ENCODE data around the gene PXYLP1. TPM values are rescaled to one million over a fixed set of nuclear protein-coding genes. Genes with fewer than 3 reads are reported as not detected.

PXYLP1 gene
- total RNA-seq, 2 experiments from 2014 or later = 7.6 to 9.0 TPM

DNA sequence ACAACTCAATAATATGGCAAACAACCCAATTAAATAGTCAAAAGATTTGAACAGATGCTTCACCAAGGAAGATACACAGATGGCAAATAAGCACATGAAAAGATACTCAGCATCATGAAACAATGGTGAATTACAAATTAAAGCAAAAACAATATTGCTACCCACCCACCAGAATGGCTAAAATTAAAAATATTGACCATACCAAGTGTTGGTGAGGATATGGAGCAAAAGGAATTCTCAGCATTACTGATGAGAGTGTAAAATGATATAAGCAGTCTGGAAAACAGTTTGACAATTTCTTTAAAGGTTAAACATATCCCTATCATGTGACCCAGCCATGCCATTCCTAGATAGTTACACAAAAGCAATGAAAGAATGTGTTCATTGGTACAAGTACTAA is 5.7 kb upstream of the PXYLP1 start:
- CTCF ChIA-PET = no interaction called here
- POLR2A ChIA-PET = no interaction called here

DNA sequence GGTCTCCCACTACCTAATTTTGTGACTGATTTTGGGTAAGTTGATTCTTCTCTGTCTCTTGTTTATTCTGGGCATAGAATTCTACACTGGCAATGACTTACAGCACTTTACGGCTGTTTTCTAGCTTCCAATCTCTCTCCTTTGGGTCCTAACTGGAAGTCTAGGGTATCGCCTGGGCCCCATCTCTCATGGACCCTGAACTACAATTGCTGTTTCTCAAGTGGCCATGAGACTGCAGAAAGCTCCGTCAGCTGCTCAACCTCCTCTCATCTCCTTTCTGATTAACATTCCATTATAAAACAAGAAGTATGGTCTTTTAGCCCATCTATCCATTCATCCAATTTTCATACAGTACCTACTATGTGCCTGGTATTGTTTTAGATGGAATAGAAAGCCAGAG is 4.4 kb upstream of the PXYLP1 start:
- ChIA-PET POLR2A (no interaction called here), CTCF (no interaction called here)

DNA sequence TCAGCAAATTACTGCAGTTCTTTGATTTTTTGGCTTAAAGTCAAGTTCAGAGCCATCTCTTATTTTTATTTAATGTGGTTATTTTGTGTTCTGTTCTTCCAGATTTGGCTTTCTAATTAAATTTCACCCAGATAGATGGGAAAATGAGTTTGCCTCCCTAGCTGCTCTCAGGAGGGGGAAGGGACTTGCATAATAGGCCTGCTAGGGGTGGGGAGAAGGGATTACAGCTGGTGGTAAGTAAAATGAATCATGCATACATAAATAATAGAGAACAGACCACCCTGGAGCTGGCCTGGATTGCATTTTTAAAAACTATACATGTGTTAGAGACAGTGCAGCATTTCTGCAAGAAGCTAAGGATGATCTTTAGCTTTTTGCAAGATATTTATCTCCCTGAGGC is 3.9 kb upstream of the PXYLP1 start:
- ChIA-PET POLR2A (no interaction called here), CTCF (no interaction called here)

DNA sequence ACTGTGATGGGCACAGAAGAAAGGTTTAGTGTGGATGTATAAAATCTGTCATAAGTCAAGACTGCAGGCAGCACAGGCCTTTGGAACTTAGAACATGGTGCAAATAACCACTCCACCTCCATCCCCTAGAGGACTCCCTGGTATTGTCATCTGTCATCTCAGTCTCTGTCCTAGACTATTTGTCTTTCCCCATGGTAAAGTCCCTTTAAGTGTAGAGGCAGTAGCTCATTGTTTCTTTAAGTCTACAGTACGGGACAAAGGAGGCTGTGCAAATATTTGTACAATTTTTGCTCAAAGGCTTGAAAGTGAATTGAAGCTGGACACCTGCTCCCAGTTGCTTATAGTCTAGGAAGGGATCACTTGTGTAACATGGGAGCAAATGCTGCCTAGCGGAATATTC is 3.2 kb upstream of the PXYLP1 start:
- ChIA-PET POLR2A (no interaction called here), CTCF (interaction anchor here (1.2 kb wide), 1 partner anchor 51 kb away, joined by 4 read pairs; no protein-coding TSS in a partner anchor)

DNA sequence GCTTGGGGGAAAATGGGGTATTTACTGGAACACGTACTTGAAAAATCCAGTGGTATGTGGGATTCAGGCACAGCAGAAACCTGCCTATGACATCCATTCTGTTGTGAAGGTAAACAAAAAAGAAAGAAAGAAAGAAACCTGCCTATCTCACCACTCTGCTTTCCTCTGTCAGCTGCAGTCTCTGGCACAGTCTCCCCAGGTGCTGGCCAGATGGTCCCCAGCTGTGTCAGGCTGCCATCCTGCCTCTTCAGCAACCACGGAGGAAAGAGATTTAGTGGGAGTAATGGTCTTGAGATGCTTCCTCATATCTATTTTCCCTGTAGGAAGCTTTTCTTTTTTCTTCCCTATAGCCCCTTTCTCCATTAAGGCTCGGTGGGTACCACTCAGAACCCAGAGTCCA is 2.5 kb upstream of the PXYLP1 start:
- ChIA-PET CTCF (interaction anchor here (1.2 kb wide), 1 partner anchor 50 kb away, joined by 4 read pairs; no protein-coding TSS in a partner anchor), POLR2A (no interaction called here)

DNA sequence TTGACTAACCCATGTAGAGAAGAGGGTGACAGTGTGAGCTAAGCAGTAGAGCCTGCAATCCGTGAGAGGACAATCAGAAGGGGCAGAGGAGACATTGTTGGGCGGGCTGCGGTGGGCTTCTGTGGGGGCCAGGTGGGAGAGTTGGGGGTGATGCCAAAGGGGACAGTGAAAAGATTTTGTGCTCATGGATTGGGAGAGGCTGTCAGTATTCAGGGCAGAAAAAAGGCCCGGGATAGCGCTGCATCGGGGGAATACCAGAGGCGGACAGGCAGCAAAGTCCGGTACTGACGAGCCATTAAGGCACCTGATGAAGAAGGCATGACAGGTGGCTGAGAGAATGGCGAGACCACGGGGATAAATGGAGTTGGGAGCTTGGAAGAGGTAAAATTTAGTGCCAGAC is 1.3 kb upstream of the PXYLP1 start:
- POLR2A ChIA-PET = interaction anchor here (1.2 to 1.8 kb wide), 2 partner anchors 37 to 289 kb away, joined by 3 to 13 read pairs; partner anchors contain the start of gene SLC25A36
- CTCF ChIA-PET = interaction anchor here (1.8 kb wide), 2 partner anchors 37 to 44 kb away, joined by 6 to 13 read pairs; no protein-coding TSS in a partner anchor

DNA sequence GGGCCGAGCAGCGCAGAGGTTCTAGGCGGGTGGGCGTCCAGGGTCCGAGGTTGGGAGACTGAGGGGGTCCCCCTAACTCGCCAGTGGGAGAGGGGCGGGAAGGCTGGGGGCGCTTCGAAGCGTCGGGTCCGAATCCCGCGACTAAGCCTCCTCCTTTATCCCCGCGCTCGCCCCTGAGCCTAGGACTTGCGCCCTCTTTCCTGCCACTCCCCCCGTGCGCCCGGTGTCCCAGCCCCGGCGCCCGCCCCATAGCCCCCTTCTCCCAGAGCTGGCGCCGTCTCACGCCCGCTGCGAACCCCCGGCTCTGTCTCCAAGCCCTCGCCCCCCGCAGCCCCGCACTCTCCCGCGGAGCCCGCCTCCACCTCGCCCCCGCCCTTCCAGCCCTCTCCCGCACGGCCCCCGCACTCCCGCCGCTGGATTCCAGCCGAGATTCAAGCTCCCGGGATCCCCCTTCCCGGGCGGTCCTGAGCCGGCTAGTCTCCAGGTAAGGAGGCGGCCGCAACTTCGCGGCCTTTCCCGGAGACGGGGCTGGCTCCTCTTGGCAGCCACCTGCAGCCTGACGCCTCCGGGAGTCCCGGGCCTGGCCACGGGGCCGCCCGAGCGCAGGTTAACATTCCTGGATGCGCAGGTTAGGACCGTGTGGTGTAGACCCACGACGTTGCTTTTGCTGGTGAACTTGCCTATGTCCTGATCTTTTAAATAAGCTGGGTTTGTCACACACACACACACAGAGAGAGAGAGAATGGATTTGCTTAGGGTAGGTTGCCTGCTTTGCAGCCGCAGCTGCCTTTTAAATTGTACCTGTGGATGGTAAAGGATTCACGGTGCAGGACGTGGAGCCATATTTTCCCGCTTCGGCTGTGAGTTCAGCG is 563 bp downstream of the PXYLP1 start:
- CTCF ChIA-PET = interaction anchor here (0.6 to 2.7 kb wide), 24 partner anchors 7 to 307 kb away, joined by 3 to 17 read pairs (median 4); no protein-coding TSS in a partner anchor
- POLR2A ChIA-PET = interaction anchor here (0.6 to 1.8 kb wide), 5 partner anchors 35 to 317 kb away, joined by 4 to 13 read pairs (median 7); no protein-coding TSS in a partner anchor

DNA sequence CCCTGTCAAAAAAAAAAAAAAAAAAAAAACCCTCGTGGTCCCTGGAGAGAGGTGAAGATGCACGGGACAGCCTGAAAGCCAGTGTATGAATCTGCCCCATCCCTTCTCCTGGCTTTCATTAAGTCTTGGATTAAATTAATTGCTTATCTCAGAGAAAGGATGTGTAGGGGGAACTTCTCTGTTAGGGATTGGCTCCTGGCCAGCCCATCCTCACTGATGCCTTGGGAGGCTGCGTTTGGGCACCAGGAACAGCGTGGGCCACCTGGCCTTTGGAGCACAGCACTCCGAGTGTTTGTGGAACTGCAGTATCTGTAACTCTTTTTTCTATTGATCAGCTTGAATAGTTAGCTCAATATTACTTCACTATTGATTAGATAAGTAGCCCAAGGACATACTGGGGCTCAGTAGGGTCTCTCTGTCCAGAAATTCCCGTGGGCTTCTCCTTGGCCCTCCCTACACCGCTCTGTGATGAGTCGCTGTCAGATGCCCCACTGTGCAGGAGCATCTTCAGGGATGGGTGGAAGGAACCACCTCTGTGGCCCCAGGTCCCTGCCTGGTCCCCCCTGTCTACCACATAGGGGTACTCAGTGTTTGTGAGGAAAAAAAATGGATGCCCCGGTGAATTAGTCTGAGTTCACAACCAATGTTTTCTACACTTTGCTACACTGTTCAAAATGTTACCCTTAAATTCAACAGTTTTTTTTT is 2.0 kb downstream of the PXYLP1 start:
- CTCF ChIA-PET = interaction anchor here (2.7 kb wide), 1 partner anchor 12 kb away, joined by 17 read pairs; no protein-coding TSS in a partner anchor
- POLR2A ChIA-PET = interaction anchor here (0.6 kb wide), 1 partner anchor 144 kb away, joined by 5 read pairs; no protein-coding TSS in a partner anchor

DNA sequence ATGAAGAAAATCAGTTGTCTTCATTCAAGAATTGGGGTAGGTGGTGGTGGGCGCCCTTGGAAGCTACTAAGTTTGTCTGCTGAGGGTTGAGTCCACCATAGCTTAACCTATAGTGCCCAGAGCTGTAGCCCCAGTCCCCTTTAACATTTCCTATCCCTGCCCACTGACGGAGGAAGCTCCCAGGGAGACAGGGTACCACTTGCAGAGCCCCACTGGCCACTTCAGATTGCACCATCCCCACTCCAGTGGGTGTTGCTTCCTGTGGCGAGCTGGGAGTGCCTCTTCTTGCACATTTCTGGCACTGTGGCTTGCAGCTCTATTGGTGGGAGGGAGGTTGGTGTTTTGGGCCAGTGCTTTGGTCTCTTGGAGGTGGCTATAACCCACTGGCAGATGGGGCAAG is 2.7 kb downstream of the PXYLP1 start:
- ChIA-PET CTCF (no interaction called here), POLR2A (interaction anchor here (0.6 kb wide), 1 partner anchor 143 kb away, joined by 5 read pairs; no protein-coding TSS in a partner anchor)

DNA sequence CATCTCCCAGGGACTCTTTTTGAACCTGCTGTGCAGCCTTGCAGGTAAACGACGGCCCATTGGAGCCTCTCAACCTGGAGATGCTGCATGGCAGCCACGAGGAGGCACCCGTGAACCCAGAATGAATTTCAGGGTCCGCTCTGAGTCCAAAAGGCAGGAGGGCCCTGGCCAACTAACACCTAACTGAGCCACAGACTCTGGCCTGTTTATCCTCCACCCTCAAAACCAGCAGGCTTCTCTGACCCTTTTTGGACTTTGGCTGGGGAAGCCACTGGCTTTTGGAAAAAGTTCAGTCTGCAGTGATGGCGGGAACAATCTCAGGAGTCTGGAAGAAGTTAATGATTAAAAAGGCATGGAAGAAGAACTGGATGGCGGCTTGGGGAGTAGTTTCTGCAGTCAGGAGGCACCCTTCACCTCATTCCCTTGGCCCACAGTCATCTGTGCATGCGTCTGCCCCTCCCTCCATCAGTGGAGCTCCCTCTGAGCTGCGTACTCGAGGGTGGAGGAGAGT is 4.1 kb downstream of the PXYLP1 start:
- CTCF ChIA-PET = interaction anchor here (1.1 kb wide), 1 partner anchor 15 kb away, joined by 5 read pairs; no protein-coding TSS in a partner anchor
- POLR2A ChIA-PET = interaction anchor here (0.6 kb wide), 1 partner anchor 13 kb away, joined by 5 read pairs; no protein-coding TSS in a partner anchor

DNA sequence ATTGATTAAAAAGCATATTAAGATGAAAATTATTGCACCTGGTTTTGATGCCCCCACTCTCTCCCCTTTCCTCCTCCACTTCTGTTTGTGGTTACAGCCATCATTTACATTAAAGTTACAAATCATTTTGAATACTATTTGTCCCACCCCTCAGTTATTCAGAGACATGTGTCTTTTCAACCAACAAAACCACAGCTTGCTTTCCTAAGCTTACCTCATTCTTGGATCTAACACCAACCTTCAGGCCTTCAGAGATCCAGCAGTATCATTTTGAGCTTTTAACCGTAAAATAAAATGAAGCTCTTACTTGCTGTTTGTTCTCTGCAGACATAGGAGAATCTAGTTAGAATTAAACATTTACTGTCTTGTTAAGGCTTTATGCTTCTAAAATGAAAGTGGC is 4.7 kb downstream of the PXYLP1 start:
- CTCF ChIA-PET = interaction anchor here (1.1 kb wide), 1 partner anchor 15 kb away, joined by 5 read pairs; no protein-coding TSS in a partner anchor
- POLR2A ChIA-PET = interaction anchor here (0.6 kb wide), 1 partner anchor 13 kb away, joined by 5 read pairs; no protein-coding TSS in a partner anchor

DNA sequence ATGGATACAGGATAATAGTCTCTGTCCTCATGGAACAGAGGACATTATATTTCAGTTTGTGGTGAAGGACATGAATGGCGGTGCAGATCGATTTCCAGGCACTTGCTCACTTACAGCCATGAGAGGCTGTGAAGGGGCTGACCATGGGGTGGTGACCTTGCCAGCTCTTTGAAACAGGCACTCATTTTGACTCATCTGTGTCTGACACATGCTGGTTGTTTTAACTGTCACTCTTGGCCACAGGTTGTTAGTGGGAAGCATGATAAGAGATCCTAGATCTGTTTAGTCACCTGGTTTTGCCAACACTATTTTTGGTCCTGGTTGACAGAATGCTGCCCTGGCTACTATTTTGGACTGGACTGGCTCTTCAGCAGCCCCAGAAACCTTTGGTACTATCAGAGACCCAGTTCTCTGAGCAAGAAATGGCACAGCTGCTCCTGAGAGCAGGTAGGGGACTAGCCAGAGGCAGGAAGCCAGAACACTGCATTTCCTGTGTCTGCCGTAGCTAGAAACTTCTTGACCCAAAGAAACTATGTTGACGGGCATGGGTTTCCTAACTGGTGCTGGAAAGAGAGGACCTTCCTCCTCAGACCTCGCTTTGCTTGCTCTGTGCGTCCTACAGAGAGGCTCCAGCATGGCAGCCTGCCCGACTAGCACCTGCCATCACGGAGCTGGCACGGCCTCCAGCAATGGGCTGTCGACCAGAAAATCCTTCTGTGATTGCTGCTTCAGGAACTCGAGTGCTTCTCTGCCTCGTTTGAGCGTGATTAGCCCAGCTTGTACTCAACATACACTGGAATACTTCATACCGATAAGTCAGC is 6.3 kb downstream of the PXYLP1 start:
- ChIA-PET POLR2A (no interaction called here), CTCF (interaction anchor here (0.8 to 1.2 kb wide), 3 partner anchors 10 to 57 kb away, joined by 3 read pairs; no protein-coding TSS in a partner anchor)

DNA sequence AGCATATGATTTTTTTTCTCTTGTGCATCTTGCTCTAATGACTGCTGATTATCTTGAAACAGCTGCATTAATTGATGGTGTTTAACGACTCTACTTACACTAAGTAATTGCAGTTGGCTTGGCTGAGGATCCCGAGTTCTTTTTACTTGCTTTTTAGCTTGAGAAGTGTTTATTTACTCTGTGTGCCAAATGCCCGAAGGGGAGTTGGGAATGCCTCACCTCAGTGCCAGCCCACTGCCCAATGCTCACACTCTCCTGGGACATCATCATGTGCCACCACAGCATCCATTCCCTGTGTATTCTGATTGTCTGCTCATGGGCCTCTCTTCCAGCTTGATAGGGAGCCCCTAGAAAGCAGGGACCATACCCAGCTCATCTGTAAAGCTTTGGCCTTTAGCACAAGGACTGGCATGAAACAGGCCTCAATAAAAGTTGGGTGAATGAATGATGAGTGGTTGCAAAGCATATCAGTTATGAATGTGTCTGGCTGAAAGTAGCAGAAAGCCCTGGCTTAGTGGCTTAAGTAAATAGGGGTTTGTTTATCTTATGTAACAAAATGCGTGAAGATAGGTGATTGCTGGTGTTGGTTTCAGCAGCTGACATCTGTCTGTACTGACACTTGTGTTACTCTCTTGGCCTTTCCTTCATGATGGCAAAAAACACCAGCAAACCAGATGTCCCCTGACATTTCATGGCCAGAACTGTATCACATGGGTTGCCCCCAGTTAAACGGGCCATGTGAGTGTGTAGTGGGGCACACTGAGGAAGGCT is 8.1 kb downstream of the PXYLP1 start:
- ChIA-PET POLR2A (no interaction called here), CTCF (interaction anchor here (1.3 to 1.6 kb wide), 2 partner anchors 8 to 27 kb away, joined by 4 read pairs; partner anchors contain the start of gene PXYLP1)

DNA sequence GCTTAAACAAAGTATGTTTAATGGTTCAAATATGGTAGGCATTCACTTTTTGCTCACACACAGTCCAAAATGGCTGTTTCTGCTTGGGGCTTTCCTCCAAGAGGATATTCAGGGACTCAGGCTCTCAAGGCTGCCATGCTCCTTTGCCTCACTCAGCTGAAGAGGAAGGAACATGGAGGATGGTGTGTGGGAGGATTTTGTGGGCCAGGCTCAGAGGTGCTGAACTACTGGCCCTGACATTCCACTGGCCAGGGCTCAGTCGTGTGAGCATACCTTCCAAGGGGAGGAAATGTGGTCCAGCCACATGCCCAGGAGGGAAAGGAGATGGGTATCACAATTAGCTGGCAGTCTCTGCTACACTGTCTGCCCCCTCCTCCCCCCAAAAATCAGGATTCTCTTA is 8.7 kb downstream of the PXYLP1 start:
- ChIA-PET CTCF (interaction anchor here (1.3 to 1.6 kb wide), 2 partner anchors 9 to 27 kb away, joined by 4 read pairs; partner anchors contain the start of gene PXYLP1), POLR2A (no interaction called here)

DNA sequence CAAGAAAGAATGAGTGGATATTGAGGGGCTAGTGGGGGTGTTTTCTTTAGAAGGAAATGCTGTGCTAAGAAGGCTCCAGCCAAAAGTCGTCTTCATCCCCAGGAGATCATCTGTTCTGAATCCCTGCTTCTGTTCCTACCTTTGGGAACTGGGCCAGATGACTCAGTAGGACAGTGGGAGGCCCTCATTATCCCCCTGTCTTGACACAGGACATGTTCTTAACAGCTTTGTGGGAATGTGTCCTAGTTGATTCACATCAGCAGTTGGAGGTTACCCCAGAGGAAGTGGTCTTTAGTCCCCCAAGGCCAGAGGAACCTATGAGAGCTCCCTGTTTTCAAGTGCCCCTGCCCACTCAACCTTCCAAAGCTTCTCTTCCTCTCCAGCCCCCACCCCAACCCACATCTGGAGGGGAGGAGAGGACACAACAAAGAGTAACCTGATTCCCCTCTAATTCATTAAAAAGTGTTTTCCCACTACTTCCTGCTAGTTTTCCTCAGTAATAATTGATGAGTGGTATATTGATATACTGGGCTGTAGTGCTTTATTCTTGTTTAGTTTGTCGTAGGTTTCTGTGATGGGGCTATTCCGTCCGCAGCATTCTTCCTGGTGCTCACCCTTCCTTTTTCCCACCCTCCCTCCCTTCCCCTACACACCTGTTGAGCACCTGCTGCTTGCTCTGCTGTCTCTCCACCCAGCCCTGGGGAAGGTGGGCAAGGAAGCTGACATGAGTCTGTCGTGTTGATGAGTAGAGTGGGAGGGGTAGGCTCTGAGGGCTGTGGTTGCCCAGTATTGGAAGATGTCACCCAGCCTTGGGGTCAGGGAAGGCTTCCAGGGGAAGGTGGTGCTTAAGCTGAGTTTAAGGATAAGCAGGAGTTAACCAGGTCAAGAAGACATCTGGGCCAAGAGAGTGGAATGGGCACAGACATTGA is 9.3 kb downstream of the PXYLP1 start:
- POLR2A ChIA-PET = no interaction called here
- CTCF ChIA-PET = no interaction called here

DNA sequence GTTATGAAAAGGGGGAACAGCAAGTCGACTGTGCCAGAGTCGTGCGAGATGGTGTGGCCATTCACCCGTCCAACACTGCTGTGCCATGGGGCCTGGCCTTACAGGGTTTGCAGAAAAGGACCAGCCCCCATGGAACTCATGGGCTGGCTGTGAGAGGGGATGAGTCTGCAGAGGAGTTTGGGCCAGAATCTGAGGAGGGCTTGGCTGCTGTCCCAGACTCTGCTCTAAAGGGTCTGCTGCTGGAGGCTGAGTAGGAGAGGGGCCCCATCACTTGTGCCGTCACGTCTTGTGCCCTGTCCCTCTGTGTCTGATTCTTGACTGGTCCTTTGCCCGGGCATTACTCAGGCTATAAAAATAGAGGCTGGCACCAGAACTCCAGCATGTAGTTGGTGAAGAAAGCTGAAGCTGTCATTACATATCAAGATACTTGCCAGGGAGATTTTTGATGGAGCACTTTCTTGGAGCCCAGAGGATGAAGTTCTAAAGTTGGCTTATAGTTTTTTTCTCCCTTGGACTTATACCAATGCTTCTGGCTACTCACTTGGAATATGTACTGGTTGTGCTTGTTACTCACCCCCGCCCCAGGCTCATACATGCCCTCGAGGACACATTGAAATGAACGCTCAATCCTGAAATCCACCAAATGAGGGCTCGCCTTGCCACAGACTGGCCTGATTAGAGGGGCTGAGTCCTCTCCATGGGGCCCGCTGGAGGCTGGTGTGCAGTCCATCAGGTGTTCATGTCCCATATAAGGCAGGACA is 10.2 kb downstream of the PXYLP1 start:
- POLR2A ChIA-PET = no interaction called here
- CTCF ChIA-PET = interaction anchor here (2.5 kb wide), 1 partner anchor 10 kb away, joined by 14 read pairs; the partner anchor contains the start of gene PXYLP1

All from activated CD8-positive, alpha-beta memory T cell treated with anti-CD3 and anti-CD28 coated beads for 36 hours (primary cell).